GM19395 (cell line): ENCODE data around the gene ARMC3.
"Not testable (repeated sequence)": the region's sequence is repeated elsewhere in the genome, so short reads cannot be mapped to it uniquely, and the experiment has no call there.

ENCODE experiments used
- ATAC-seq: cut with Tn5 transposase; IDR thresholded peaks from one replicate; pipeline ENCODE4 v1.9.1; 2021; ENCODE audit warnings: mild to moderate bottlenecking, moderate library complexity; ENCODE audit not compliant: unreplicated experiment

The ARMC3 gene

DNA sequence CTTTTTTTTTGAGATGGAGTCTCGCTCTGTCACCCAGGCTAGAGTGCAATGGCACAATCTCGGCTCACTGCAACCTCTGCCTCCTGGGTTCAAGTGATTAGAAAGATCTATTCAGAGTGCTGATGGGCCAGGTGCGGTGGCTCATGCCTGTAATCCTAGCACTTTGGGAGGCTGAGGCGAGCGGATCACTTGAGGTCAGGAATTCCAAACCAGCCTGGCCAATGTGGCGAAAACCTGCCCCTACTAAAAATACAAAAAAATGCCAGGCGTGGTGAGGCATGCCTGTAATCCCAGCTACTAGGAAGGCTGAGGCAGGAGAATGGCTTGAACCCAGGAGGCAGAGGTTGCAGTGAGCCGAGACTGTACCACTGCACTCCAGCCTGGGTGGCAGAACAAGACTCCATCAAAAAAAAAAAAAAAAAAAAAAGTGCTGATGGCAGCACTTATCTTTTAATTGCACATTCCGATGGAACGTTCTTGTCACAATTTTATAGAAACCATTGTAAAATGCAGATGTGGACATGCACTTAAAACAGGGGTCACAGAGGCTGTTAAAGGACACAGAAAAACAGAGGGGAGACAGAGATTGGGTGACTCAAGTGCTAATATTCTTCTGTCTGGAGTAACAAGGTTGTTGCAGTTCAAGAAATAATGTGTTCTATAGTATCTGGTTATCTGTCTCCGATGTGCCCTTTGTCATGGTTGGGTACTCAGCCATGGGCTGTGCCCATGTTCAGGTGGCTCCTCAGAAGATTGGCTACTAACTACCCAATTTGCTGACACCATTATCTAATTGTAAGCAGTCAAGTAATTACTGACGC, 142.4 kb downstream of the ARMC3 start:
- ATAC-seq: not testable (repeated sequence)

DNA sequence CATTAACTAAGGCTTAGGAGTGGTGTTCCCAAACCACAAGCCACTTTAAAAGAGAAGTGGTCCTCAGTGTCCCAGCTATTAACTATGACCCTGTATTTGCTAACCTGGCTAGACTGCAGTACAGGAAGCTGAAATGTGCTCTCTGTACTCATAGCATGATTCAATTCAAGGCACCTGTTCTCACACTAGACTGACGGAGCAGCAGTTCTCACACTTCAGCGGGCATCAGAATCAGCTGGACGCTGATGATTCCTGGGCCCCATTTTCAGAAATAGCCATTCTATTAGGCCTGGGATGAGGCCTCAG, 143.0 kb downstream of the ARMC3 start:
- no peak for ATAC-seq

DNA sequence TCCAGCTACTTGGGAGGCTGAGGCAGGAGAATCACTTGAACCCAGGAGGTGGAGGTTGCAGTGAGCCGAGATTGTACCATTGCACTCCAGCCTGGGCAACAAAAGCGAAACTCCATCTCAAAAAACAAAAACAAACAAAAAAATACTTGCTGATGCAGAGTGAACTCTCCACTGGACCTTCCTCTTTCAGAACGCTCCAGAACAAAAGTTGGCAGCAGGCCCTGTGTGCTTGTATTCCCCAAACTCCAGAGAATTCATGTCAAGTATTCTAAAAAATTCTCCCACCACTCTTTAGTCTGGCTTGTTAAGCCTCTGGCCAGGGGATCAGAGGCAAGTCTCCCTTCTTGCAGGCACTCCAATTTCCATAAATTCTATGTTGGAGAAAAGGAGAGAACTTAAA, 144.7 kb downstream of the ARMC3 start:
- ATAC-seq: not testable (repeated sequence)

DNA sequence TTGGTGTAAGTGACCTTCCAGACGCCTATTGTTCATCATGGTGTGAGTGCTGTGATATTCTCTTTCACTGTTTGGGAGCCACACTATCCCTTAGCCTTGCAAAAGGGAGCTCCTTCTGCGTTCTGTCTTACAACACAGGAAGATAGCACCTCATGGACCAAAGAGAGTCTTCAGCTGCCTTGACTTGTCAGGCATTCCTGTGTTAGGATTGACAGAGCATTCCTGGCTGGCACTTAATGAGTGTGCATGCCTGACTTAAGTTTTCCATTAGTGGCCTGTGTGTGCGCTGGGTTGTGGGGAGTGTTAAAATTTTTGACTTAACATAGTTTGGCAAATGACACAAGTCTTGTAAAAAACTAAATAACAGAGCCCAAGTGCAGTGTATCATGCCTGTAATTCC, 145.7 kb downstream of the ARMC3 start:
- ATAC-seq: no peak

DNA sequence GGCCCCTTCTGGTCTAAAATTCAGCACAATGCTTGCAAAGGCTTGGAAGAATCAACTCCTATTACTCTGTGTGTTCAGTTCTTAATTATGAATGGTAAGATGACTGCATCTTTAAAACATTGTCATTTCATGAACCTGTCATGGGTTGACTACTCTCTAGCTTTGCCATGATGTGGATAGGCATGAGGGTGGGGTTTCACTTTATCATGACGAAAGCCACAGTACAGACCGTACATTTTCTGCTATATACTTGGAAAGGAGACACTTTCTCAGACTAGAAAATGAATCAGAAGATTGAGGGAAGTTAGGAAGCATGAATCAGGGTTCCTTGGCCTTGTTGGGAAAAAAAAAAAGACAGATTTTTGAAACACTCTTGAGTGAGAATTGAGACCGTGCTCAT, 147.8 kb downstream of the ARMC3 start:
- ATAC-seq: no peak

DNA sequence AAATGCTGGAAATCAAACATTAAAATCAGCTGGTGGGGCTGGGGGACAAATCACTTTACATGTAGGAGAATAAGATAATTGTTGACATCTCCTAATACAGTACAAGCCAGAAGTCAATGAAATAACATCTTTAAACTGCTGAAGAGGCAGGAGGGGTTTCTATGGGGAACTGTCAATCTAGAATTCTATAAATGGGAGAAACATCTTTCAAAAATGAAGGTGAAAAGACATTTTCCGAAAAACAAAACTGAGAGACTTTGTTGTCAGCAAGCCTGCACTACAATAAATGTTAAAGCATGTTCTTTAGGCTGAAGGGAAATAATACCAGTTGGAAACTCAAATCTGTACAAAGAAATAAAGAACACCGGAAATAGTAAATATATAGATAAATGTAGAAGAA, 150.3 kb downstream of the ARMC3 start:
- ATAC-seq: no peak

DNA sequence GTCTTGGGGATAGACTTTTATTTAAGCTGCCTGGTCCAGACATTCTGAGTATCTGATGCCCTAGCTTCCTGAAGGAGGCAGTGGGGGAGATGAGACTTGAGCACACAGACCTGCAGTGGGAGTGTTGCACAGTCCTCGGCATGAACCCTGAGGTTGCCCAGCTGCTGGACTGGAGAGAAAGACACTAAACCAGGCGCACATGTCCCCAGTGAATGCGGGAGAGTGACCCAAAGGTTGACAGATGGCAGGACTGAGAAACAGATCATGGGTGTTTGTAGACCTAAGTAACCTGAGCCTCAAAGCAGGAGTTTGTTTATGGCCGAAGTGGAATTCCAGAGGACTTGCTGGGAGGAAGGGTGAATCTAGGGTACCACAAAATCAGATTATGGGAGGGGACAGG, 151.8 kb downstream of the ARMC3 start:
- ATAC-seq: no peak

DNA sequence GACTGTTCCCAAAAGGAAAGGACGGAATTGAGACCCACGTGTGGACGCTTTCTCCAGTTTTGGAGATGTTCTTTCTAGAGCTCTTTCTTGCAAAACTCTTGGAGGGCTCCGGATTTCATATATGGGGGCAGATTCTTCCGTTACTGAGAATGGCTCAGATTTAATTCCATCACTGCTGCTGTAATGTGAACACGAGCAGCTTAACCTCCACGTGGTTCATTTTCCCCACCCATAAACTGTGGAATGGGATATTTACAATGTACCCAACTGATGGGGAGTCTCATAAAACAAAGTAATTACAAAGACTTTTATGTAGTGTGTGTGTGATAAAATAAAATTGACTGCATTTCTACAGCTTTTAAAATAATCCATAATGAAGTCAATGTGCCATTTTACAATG, 152.4 kb downstream of the ARMC3 start:
- no peak for ATAC-seq

DNA sequence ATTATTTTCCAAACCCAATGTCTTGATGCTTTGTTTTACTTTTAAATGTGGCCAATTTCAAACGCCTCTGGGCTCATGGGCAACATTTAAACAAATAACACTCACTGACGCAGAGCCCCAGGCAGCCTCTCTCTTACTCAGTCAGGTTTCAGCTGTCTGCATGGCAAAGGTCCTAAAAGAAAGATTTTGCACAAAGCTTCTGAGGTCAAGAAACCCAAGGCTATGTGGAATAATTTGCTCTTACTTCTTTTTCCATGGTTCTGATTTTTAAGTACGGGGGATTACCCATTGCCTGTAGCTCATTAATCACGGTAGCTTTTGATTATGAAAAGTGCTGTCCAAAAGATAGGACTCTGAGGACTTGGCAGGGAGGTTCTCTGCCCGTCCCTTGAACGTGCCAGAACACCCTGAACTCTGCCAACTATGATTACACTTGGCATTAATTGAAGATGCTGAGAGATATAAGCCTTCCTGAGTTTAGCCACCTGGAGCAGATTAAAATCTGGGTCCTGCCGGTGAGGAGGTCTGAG, 153.4 kb downstream of the ARMC3 start:
- ATAC-seq: no peak

DNA sequence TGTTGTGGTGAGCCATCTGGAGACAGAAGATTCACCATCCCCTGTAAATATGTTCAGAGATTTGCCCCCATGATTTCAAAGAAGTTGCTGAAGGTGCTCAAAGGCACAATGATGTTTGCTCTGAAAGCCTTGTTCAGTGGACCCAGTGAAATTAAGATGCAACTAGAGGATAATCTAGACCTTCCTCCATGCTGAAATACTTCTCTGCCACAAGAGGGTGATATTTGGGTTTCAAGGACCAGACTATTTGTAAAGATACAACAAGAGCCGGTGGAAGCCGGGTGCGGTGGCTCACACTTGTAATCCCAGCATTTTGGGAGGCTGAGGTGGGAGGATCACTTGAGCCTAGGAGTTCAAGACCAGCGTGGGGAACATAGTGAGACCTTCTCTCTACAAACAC, 154.0 kb downstream of the ARMC3 start:
- ATAC-seq: no peak
